ENCODE data around the gene SCAPER. TPM values are rescaled to one million over a fixed set of nuclear protein-coding genes. Genes with fewer than 3 reads are reported as not detected.

The SCAPER gene
- total RNA-seq, 4 donors from 2014 or later, result 19.6 to 35.9 (median 31.8) TPM

DNA sequence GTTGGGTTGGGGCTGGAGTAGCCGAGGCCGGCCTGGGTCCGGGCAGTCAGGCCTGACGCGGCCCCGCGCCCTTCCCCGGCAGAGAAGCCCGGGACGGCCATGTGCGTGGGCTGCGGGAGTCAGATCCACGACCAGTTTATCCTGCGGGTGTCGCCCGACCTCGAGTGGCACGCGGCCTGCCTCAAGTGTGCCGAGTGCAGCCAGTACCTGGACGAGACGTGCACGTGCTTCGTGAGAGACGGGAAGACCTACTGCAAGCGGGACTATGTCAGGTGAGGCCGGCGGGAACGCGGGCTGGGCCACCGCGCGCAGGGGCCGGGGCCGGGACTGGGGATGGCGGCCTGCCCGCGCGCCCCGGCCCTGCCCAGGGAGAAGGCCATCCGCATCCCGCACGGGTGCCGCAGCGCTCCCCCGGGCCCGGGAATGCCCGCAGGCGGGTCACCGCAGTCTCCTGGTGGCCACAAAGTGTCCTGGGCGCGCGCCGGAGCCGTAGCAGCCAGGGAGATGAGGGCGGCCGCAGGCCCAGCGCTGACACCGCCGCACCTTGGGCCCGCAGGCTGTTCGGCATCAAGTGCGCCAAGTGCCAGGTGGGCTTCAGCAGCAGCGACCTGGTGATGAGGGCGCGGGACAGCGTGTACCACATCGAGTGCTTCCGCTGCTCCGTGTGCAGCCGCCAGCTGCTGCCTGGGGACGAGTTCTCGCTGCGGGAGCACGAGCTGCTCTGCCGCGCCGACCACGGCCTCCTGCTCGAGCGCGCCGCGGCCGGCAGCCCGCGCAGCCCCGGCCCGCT lies 567.2 kb downstream of the SCAPER start:
- in situ Hi-C loops (cut with MboI; ENCODE audit: low sequenced_read_pairs in 4 of 4) (loop anchor here in 3 of 4 donors (10.0 to 25.0 kb wide), 2 partner anchors 143 to 151 kb away; no protein-coding TSS in a partner anchor), intact Hi-C loops (cut with DNase I; ENCODE audit: low total_unique reads) (loop anchor here (10.0 kb wide), 1 partner anchor 527 kb away; no protein-coding TSS in a partner anchor)
- DNase-seq, result no peak
- no peak for TF ChIP-seq POLR2A (IDR thresholded peaks at IDR 0.05)
- TF ChIP-seq, protein P1, sequence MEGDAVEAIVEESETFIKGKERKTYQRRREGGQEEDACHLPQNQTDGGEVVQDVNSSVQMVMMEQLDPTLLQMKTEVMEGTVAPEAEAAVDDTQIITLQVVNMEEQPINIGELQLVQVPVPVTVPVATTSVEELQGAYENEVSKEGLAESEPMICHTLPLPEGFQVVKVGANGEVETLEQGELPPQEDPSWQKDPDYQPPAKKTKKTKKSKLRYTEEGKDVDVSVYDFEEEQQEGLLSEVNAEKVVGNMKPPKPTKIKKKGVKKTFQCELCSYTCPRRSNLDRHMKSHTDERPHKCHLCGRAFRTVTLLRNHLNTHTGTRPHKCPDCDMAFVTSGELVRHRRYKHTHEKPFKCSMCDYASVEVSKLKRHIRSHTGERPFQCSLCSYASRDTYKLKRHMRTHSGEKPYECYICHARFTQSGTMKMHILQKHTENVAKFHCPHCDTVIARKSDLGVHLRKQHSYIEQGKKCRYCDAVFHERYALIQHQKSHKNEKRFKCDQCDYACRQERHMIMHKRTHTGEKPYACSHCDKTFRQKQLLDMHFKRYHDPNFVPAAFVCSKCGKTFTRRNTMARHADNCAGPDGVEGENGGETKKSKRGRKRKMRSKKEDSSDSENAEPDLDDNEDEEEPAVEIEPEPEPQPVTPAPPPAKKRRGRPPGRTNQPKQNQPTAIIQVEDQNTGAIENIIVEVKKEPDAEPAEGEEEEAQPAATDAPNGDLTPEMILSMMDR (IDR thresholded peaks at IDR 0.05 in 4 of 5, conservative IDR thresholded peaks at IDR 0.05 in 1 of 5), result no peak
- H3K27me3 ChIP-seq, result peaks cover 94 to 100% (median 95%) of the 10 kb centered on the region in 3 donors
- peaks cover 40 to 43% of the 10 kb centered on the region in 2 donors for H3K4me1 ChIP-seq
- no peak overlapping the region for H3K27ac ChIP-seq
- no peaks in the 10 kb centered on the region for H3K36me3 ChIP-seq
- no peak for ATAC-seq
- no peak overlapping the region for H3K4me3 ChIP-seq
- no peaks in the 10 kb centered on the region for H3K9me3 ChIP-seq

DNA sequence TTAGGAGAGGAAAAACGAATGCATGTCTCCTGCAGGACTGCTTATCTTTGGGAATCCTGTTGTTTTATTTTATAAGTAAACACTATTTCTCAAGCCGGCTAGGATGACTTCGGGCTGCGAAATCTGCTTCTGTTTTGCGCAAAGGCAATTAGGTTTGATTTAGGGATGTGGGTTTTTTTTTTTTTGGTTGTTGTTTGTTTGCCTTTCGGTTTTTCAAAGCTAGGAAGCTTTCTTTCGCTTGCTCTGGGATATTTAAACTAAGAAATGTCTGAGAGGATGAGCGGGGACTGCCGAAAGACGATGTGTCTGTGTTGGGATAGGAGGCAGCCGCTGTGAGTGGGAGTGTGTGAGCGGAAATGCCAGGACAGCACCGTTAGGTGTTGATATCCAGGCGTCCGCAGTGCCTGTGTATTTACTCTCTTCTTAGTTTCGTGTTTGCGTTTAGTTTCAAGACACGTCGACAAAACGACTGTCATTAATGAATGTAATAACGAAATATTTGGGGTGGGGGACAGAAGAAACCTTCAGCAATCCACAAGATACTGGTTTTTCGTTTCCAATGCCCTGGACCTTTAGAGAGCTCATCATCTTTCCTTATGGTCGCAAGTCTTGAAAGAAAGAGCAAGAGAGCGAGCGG lies 568.0 kb downstream of the SCAPER start:
- no peaks in the 10 kb centered on the region for H3K36me3 ChIP-seq
- TF ChIP-seq POLR2A (IDR thresholded peaks at IDR 0.05), result no peak
- TF ChIP-seq, protein P1 (IDR thresholded peaks at IDR 0.05 in 4 of 5, conservative IDR thresholded peaks at IDR 0.05 in 1 of 5), result no peak
- H3K4me1 ChIP-seq, result peaks cover 39 to 42% of the 10 kb centered on the region in 2 donors
- no peak for ATAC-seq
- intact Hi-C loops (cut with DNase I; ENCODE audit: low total_unique reads), result loop anchor here (10.0 kb wide), 1 partner anchor 528 kb away; no protein-coding TSS in a partner anchor
- H3K9me3 ChIP-seq, result no peaks in the 10 kb centered on the region
- DNase-seq, result no peak
- H3K27me3 ChIP-seq, result peaks cover 87 to 94% (median 88%) of the 10 kb centered on the region in 3 donors
- peak overlapping the region in 1 of 4 donors; percentile 22 for H3K4me3 ChIP-seq
- in situ Hi-C loops (cut with MboI; ENCODE audit: low sequenced_read_pairs in 4 of 4), result loop anchor here in 3 of 4 donors (10.0 to 25.0 kb wide), 2 partner anchors 142 to 150 kb away; no protein-coding TSS in a partner anchor
- H3K27ac ChIP-seq, result no peak overlapping the region

DNA sequence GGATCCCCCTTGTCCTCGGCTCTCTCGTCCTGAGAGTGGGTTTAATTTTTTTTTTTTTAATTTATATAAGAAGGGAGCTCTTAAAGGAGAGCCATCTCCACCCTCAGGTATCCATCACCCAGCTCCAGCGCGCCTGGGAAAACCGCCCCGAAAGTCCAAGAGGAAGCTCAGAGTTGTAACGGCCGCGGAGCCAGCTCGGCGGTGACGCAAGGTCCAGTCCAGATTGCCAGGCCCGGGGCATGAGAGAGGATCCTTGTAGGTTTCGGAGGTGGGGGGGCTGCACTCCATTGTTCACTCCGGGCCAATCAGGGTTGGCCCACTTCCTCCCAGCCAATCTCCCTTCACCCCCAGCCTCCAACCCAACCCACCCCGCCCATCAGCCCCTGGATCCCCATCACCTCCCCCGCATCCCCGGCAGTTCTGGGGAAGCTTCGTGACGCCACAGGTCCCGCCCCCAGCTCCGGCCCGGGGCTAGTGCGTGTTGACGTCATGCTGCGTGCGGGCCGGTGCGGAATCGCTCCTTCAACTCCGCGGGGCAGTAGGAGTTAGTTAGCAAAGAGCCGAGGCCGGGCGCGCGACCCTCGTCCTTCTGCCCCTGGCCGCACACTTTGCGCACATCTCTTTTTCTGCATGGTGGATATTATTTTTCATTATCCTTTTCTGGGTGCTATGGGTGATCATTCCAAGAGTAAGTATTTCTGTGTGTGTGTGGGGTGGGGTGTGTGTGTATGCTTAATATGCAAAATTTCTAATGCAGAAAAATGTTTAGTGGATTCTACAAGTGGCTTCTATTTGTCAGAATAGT lies 568.7 kb downstream of the SCAPER start, which contains the start of gene ISL2:
Gene ISL2, plus strand, starts transcription at position 520 of the 805 bp plus-strand sequence. Its CDS starts 111 bp downstream, at position 631.
- Histone ChIP-seq H3K4me1 (peaks cover 31 to 35% of the 10 kb centered on the region in 2 donors), H3K27me3 (peaks cover 80 to 87% (median 81%) of the 10 kb centered on the region in 3 donors), H3K4me3 (peak within 1 kb of the TSS in 3 of 4 donors; percentile 22 to 45 (median 23)), H3K27ac (no peak within 1 kb of the TSS), H3K9me3 (no peaks in the 10 kb centered on the region), H3K36me3 (no peaks in the 10 kb centered on the region)
- ATAC-seq (no peak), DNase-seq (no peak)
- TF ChIP-seq, protein P1 (IDR thresholded peaks at IDR 0.05 in 4 of 5, conservative IDR thresholded peaks at IDR 0.05 in 1 of 5), result no peak
- TF ChIP-seq POLR2A (IDR thresholded peaks at IDR 0.05), result no peak
- in situ Hi-C loops (cut with MboI; ENCODE audit: low sequenced_read_pairs in 4 of 4), result loop anchor here in 3 of 4 donors (10.0 to 25.0 kb wide), 2 partner anchors 142 to 149 kb away; no protein-coding TSS in a partner anchor
- intact Hi-C loops (cut with DNase I; ENCODE audit: low total_unique reads), result loop anchor here (10.0 kb wide), 1 partner anchor 528 kb away; no protein-coding TSS in a partner anchor
